ENCODE measurements around the gene ATP11B.
"Not testable (repeated sequence)": the region's sequence is repeated elsewhere in the genome, so short reads cannot be mapped to it uniquely, and the experiment has no call there.

The ATP11B gene

DNA sequence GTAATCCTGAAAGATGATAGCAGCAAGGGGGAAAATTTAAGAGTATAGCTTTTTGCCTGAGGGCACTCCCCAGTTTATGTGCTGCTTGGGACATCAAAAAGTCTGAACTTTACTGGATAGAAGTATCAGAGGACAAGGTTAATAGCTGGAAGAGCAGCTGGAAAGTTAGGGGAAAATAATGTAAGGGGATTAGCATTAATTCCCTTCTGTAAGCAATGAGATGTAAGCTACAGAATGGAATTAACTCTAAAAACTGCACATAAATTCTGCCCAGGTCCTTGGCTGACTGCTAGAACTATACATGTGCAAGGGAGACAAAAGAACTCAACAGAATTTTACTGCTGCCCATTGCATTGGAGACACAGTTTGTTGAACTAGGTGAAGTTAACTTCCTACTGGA lies 55.6 kb downstream of the ATP11B start:
- no peak for DNase-seq

DNA sequence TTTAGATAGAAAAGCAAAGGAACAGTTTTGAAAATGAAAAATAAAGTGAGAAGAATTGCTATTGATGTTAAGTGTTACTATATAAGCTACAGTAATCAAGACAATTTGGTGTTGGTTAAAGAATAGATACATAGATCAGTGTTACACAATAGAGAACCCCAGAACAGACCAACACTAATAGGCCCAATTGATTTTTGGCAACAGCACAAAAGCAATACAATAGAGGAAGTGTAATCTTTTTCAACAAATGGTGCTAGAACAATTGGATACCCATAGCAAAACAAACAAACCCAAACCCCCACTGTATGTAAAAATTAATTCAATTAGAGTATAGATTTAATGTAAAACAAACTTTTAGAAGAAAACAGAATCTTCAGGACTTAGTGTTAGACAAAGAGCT lies 61.8 kb downstream of the ATP11B start:
- DNase-seq: no peak

DNA sequence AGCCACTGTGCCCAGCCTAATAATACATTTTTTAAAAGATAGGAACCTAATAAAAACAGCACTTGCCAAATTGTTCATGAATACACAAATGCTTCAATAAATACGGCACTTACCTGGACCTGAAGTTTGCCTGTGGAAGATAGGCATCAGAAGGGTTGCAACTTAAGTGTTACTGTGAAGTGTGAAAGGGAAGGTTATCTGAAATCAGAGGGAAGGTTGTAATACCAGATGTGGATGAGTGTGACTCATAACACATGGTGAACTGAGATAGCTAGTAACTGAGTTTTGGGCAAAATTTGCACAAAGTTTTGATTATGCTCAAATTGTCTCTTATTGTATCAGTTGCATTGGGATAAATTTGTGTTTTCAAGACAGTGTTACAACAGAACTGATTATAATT lies 68.0 kb downstream of the ATP11B start:
- no peak for DNase-seq

DNA sequence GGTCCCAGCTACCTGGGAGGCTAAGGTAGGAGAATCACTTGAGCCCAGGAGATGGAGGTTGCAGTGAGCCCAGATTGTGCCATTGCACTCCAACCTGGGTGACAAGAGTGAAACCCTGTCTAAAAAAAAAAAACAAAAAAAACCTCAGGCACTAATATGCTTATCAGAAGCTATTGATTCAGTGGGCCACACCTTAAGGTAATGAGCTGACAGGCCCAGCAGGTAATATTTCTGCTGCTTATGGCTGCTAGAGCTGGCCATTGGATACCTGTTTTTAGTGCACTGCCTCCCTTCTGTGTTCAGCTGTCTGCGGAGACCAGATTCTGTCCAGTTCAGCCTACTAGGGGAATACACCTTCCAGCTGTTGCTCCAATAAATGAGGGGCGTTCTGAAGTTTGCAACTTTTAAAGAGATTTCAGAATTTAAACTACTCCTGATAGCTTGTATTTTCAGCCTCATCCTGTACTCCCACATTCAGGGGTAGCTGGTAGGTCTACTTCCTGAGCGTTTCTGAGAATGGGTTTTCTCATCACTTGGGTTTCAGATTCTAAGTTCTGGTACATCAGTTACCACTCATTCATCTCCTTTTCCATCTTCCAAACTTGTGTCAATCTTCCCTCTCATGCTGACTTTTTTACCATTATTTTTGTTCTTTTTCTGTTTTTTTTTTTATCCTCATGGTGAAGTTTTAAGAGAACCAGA lies 69.0 kb downstream of the ATP11B start:
- no peak for DNase-seq

DNA sequence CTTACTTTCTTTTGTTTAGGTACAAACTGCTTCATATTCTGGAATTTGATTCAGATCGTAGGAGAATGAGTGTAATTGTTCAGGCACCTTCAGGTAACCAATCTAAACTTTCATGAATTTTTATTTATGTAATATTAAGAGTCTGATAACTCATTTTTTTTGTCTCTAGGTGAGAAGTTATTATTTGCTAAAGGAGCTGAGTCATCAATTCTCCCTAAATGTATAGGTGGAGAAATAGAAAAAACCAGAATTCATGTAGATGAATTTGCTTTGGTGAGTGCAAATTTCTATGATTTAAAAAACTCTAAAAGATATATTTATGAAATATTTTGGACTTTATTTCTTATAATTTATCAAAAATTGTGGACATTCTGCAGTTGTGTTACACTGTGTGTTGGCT lies 75.8 kb downstream of the ATP11B start:
- no peak for DNase-seq

DNA sequence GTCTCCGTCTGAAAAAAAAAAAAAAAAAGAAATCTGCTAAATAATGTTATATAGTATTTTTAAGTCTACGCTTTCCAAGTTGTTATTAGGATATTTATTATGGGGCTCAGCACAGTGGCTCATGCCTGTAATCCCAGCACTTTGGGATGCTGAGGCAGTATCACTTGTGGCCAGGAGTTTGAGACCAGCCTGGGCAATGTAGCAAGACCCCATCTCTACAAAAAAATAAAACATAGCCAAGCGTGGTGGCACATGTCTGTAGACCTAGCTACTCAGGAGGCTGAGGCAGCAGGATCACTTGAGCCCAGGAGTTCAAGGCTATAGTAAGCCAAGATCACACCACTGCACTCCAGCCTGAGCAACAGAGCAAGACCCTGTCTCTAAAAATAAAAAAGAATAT lies 77.6 kb downstream of the ATP11B start:
- not testable (repeated sequence) for DNase-seq

DNA sequence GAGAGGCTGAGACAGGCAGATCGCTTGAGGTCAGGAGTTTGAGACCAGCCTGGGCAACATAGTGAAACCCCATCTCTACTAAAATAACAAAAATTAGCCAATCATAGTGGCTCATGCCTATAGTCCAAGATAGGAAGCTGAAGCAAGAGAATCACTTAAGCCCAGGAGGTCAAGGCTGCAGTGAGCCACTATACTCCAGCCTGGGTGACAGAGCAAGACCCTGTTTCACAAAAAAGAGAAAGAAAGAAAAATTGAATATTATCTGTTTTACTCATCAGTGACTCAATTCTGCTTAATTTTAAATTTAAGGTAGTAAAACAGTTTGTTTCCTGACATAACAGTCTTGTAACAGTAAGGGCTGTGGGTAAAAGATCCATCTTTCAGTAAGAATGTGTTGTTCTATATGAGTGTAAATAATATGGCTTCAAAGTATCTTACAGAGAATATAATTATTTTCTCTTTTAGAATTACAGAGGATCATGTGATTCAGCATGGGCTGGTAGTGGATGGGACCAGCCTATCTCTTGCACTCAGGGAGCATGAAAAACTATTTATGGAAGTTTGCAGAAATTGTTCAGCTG lies 85.8 kb downstream of the ATP11B start:
- no peak for DNase-seq

DNA sequence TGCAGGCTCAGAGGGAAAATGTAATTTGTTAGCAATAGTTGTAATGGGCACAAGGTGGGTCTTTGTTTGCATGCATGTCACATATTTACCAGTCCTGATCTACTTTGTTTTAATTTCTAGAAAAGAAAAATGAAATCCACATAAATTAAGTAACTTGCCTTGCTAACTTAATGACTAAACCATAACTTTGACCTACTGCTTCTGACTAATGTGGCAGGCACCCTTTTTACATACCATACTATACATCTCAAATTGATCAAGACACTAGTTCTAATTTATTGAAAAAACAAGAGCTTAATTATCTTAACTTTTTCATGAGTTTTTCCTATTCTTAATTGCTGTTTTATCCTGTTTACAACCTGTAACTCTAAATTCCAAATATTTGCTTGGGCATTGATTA lies 93.2 kb downstream of the ATP11B start:
- no peak for DNase-seq

DNA sequence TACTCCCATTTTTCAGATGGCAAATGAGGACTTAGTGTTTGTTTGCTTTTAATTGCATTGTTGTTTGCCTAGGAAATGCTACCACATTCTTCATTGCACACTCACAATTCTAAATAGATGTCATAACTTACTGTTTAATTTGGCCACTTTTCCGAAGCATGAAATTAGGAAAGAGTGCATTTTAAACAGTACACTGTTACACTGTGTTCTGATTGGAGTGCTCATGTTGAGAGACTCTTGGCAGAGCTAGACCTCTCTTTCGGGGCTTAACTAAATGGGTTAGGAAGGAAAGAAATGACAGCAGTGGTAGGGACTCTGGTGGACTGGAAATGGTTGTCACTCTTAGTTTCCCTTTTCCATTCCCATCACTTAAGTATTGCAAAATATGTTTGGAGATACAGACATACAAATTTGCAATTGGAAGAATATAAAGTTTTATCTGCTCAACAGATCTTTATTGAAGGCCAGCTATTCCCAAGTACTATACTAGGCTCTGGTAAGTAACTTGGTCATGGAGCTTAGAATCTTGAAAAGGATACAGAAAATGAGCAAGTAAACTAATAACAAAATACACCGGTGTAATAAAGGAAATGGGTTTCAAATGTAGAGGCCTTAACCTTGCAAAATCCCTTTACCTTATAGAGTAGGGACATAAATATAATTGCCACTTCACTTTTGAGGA lies 96.8 kb downstream of the ATP11B start:
- no peak for DNase-seq

DNA sequence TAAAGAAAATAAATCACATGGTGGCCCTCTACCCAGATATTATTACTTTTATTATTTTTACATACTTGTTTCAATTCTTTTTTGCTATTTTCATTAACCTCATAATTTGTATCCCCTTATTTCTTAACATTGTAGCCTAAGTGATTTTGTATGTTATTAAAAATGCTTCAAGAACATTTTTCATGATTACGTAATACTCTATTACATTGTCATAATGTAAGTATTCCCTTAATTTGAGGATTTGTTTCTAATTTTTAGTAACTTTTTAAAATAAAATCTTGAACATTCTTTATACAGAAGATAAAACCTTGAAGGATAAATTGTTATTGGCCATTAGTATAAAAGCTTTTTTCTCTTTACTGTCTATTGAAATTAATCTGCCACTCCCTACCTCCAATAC lies 98.1 kb downstream of the ATP11B start:
- no peak for DNase-seq

DNA sequence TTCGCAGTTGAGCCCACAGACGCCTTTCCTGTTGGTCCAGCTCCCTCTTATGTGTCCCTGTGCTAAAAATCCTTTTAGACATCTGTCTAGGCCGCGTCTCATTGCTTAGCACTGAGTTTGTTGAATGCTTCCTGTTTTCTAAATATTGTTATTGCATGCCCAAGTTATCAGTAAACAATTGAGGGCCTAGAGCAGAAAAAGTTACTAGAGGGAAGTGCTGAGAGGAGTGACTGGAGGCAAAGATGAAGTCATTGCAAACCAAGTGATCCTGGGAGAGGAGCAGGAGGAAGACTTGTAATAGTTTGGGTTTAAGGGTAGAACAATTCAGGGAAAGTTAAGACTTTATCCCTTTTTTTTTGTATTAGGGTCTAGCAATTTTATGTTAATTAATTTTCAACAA lies 98.9 kb downstream of the ATP11B start:
- no peak for DNase-seq

DNA sequence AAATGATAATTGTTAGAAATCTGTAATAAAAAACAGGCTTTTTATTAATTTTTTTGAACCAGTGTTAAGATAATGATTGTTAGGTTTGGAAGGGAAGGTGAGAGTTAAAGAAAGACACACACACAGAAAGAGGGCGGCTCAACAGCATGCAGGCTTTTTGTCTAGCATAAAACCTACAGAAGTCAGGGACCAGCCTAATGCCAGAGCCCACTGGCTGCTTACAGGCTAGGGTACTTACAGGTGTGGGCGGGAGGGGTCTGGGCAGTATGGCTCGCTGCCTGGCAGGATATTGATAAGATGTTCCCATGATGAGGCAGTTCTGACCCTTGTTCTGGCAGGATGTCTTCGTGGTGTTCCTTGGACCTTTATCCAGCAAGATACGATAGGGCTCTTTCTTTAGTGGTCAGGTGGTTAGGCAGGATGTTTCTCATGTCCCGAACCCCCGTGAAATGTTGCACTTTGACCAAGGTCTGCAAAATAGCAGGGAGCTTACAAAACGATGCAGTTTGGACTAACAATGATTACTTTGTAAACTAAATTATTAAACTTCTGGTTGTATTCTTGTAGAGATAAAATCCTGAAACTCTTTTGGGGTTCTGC lies 102.3 kb downstream of the ATP11B start:
- no peak for DNase-seq

DNA sequence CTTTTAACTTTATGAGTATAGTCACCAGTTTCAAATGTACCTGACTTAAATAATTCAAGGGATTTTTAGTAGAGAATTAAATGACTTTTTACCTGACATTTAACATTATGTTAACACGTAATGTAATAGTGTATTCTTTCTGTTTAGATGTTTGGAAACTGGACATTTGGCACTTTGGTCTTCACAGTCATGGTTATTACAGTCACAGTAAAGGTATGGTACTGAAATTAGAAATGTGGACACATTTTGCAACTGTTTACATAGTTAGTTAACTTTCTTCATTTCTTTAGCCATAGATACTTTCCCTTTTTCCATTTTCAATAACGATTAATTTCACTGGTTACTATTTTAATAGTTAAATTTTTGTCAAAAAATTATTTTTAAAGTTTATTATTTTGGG lies 103.2 kb downstream of the ATP11B start:
- no peak for DNase-seq

DNA sequence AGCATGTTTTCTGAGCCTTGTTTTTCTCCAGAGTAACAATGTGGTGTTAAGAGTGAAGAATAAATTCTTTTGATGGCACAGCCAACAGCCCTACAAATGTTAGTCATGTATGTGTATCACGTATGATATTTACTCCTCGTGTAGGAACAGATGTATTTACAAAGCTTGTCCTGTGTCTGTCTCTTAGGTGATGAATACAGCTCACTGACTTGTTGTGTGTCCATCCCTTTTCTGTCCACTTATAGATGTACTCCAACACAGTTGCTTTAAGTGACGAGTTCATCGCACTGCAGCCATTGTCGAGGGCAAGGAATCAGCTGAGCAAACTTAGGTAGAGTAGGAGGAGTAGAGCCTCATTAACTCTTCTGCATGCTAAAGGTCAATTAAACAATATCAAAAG lies 108.9 kb downstream of the ATP11B start:
- DNase-seq: no peak

DNA sequence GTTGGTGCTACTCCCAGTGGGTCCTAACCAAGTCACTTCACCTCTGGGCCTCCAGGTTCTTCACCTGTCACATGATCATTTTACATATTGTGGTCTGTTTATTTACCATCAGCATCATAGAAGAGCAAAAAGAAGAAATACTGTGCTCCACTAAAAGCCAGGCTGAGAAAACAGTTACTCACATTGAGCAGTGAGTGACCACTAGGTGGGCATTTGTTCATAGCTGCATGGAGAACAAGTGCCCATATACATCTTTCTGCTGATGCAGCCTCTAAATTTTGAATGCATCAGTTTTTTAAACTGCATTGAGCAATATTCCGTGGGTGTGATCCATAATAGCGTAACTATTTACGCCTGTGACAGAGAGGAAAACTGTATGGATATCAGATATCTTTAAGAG lies 110.9 kb downstream of the ATP11B start:
- no peak for DNase-seq

DNA sequence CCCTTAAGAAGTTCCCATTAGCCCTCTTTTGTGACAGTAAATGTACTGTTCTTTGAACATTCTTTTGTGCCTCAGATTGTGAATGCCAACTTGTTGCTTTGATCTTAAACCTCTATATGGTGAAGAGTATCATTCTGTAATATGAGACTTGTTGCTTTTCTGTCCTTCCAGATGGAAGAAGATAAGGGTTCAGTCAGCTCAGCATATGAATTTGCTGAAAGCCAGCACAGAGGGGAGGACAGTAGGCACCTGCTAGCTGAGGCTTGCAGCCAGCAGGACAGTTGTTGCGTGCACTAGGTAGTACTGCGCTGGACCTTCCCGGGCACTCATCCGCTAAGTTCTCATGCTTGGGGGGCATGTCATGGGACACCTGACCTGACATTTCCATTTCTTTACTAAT lies 112.3 kb downstream of the ATP11B start:
- DNase-seq: no peak

DNA sequence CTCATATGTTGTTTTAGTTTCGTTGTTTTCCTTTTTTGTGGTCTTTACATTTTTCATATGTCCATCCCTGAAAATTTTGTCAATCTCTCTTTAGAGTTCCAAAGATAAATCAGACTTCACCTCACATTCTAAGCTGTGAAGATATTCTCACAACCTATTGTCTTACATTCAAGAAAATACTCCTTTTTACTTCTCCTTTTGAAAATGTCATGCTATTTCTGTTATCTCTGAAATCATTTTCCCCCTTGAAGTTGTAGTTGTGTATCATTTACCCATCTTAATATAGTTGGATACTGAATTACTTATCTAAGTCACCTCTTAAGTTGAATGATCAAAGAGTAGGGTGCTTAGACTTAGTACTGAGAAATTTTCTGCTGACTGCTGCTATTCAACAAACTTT lies 112.7 kb downstream of the ATP11B start:
- DNase-seq: no peak

DNA sequence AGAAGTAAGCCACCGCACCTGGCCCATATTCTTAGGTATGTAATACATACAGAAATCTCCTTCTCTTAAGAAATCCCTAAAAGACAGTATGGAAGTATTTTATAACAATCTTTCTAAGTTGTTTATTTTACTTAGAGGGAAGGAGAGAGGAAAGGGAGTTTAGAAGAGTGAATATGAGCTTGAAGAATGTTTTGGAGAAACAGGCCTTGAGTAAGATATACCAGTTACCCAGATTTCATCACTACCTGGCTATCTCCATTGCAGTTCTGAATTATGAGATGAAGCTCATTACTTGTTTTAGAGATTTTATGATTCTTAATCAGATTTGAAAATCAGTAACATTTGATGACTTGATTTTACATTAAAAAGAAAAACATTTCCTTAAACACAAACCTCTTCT lies 115.2 kb downstream of the ATP11B start:
- DNase-seq: no peak

DNA sequence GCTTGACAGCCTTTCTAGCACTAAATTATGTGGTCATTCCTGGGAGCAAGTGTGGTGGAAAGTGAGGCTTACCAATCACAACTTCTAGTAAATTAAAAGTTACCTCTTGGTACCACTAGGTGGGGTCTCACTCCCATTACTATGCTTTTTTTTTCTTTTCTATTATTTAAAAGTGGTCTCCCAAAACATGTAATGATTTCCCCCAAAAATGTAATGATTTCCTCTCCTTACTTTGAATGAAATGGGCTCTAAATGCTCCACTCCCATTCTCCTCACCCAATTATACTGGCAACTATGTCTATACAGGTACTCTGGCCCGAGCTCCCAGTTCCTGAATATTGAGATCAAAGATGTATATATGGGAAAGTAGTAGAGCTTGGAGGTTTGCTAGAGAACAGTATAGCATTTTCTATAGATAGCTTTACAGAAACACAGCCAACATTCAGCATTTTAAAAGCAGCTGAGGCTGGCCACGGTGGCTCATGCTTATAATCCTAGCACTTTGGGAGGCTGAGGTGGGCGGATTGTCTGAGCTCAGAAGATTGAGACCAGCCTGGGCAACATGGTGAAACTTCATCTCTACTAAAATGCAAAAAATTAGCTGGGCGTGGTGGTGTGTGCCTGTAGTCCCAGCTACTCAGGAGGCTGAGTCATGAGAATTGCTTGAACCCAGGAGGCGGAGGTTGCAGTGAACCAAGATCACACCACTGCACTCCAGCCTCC lies 116.2 kb downstream of the ATP11B start:
- DNase-seq: no peak

DNA sequence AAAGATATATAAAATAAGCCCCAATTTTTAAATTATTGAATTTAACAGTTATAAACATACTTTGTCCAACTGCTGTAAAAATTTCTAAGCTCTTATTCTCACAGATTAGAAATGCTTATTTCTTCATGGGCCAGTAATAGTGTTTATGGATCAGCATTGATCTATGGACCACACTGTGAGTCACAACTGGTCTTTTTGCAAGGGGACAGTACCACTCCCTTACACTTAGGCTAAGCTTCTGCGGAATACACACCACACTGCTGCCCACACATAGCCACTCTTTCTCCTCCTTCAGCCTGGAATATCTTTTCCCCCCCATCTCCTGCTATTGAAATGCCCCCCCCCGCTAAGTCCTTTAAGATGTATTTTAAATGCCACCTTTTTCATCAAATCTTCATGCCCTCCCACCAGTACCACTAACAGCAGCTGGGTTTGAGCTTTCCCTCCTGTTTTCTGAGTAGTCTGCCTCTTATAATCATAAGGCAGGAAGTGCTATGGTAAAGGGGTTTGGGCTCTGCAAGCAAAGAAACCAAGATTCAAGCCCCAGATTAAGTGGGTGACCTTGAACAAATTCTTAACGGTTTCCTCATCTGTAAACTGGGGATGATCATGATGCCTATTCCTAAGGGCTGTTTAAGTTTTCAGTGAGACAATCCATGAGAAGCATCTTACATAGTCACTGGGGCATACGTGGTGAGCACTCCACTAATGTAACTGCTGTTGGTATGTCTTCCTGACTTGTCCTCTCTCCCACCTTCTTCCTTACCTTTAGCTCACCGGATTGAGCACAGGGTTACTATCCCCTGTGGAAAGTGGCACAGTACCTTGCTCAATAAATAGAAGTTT lies 117.9 kb downstream of the ATP11B start:
- DNase-seq: no peak

DNA sequence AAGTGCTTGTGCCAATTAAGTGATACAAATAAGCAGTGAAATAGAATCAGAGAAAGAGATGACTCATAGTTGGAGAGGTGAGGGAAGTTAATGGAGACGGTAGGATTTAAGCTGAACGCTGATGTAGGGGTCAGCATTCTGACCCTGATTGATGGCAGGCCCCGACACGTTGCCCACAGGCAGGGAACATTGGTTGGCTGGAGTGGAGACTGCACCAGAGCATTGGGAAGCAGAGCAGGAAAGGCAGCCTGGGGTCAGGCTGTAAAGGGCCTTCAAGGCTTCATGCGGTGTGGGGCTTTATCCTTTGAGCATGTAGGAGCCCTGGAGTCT lies 118.4 kb downstream of the ATP11B start:
- no peak for DNase-seq

DNA sequence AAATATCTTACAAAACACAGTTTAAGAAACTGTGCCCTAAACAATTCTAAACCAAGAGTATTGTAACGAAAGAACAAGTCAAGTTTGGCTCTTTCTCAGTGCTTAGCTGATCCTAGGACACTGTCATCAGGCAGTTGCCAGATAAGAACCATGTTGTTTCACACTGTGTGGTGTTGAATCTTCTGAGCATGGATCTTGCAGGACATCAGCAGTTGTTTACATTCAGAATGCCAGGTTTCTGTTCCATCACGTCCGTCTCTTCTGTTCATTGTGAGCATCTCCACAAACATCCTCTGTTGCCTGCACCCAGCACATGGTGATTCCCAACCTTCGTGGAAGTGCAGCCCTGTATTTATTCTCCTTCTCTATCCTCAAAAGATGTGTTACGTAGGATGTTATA lies 119.2 kb downstream of the ATP11B start:
- DNase-seq: no peak

DNA sequence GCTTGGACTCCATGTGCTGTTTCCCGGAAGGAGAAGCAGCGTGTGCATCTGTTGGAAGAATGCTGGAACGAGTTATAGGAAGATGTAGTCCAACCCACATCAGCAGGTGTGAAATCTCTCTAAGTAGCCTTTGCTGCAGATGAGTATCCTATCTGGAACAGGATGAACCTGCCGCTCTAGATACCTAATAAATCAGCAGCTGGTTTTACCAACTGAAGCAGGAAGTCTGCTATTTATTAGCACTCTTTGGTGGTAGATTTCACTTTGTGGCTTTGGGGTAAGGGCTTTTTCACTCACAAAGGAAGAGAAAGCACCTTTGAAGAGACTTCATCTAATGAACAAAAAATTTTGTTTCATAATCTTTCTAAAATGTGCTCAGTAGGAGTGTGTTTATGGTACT lies 120.6 kb downstream of the ATP11B start:
- DNase-seq: no peak
